ENCODE results near the gene ZNF609. TPM values are rescaled to one million over a fixed set of nuclear protein-coding genes. Genes with fewer than 3 reads are reported as not detected.

The ZNF609 gene
- 16.2 and 19.5 TPM in 2 replicates for total RNA-seq

GRCh38 chr15:64460206-64460723, at the start of gene ZNF609:
TSS of gene ZNF609 (plus strand) at chr15:64460578. CDS start at chr15:64499420, 38,842 bp downstream.

Other genes starting within 250 kb of the ZNF609 start
- 21.0 and 25.6 TPM in 2 replicates for gene CSNK1G1, start 104.4 kb upstream of the ZNF609 start, total RNA-seq
- gene PCLAF, start 79.1 kb upstream of the ZNF609 start, total RNA-seq = 23.3 and 66.8 TPM in 2 replicates
- gene TRIP4, start 72.7 kb upstream of the ZNF609 start, total RNA-seq = 12.1 and 17.9 TPM in 2 replicates

Measured in smooth muscle cell of trachea (primary cell).